Prostate gland (tissue), 2 donors: ENCODE measurements around the gene EMC9. TPM values are rescaled to one million over a fixed set of nuclear protein-coding genes. Genes with fewer than 3 reads are reported as not detected.

Source experiments
- DNase-seq: peaks from one replicate; pipeline ENCODE4 v3.0.0-alpha.2; 2019; ENCODE audit warnings: low spot score
- H3K27ac ChIP-seq, 2 donors: fragments of 200-600 bp; sonication (generic); 2 replicates each; pipeline ENCODE4 v1.5.1; 2017 to 2019
- H3K27me3 ChIP-seq: fragments of 200-600 bp; sonication (generic); replicated peaks from 2 replicates; pipeline ENCODE4 v1.5.1; 2019; ENCODE audit not compliant: insufficient read depth
- H3K36me3 ChIP-seq, 2 donors: fragments of 200-600 bp; sonication (generic); 1 replicate in 1 of 2; 2 replicates in 1 of 2; pipeline versions ENCODE4 v1.5.1 to v1.8.1; 2017 to 2019
- H3K4me1 ChIP-seq: fragments of 200-600 bp; sonication (generic); replicated peaks from 2 replicates; pipeline ENCODE4 v1.5.1; 2019
- H3K4me3 ChIP-seq, 2 donors: fragments of 200-600 bp; sonication (generic); 2 replicates each; pipeline ENCODE4 v1.5.1; 2017 to 2019
- H3K9me3 ChIP-seq: fragments of 200-600 bp; sonication (generic); 2 replicates; pipeline ENCODE4 v1.5.1; 2017
- CTCF ChIP-seq, 4 experiments: fragments of 200-600 bp in 2 of 4; fragments of 450-650 bp in 2 of 4; sonication (generic) in 2 of 4; IDR thresholded peaks; 1 replicate in 3 of 4; 2 replicates in 1 of 4; pipeline ENCODE4 v1.5.1; 2016 to 2019; ENCODE audit warnings: antibody characterized with exemption in 4 of 4, mild to moderate bottlenecking in 2 of 4, moderate library complexity in 2 of 4
- POLR2A ChIP-seq: fragments of 450-650 bp; IDR thresholded peaks from one replicate; pipeline ENCODE4 v1.6.1; 2016; ENCODE audit warnings: antibody characterized with exemption, mild to moderate bottlenecking
- POLR2AphosphoS5 ChIP-seq: sonication (generic); formaldehyde crosslinking; IDR thresholded peaks from one replicate; pipeline ENCODE4 v1.6.1; 2017; ENCODE audit warnings: antibody characterized with exemption
- WGBS: methylation state at CpG from one replicate; pipeline ENCODE4 v1.1.5; 2018; 5-methylcytosine and 5-hydroxymethylcytosine counted together
- intact Hi-C: fragments of 100-400 bp; cut with DNase I; formaldehyde crosslinking; loops from one replicate; pipeline ENCODE4 v1.14.2; 2022
- total RNA-seq, 2 donors: library from RNA; depleted of rRNA; stranded (reverse); fragments of >200 nt; gene quantifications; one replicate each; pipeline ENCODE4 v1.1.0, GENCODE V29; 2016

Gene EMC9
- total RNA-seq, 2 donors from 2014 or later = 13.1 to 13.6 TPM

GRCh38 chr14:24150061-24150460 lies 8.7 kb upstream of the EMC9 start:
- Histone ChIP-seq H3K27me3 (no peaks in the 10 kb centered on the region), H3K9me3 (no peaks in the 10 kb centered on the region), H3K4me3 (no peak overlapping the region), H3K36me3 (peaks cover 3 to 21% of the 10 kb centered on the region in 2 donors), H3K4me1 (peaks cover 11% of the 10 kb centered on the region), H3K27ac (no peak overlapping the region)
- intact Hi-C loops = no loop called here
- no peak for DNase-seq
- 95% methylated on average over 9 of the region's 9 CpGs for WGBS
- TF ChIP-seq POLR2AphosphoS5 = no peak
- TF ChIP-seq POLR2A = no peak
- TF ChIP-seq CTCF (IDR thresholded peaks at IDR 0.05) = no peak

- intact Hi-C loops = no loop called here
- no peaks in the 10 kb centered on the region for H3K27me3 ChIP-seq
- H3K27ac ChIP-seq = no peak overlapping the region
- no peak overlapping the region for H3K4me3 ChIP-seq
- peaks cover 3 to 18% of the 10 kb centered on the region in 2 donors for H3K36me3 ChIP-seq
- no peak for DNase-seq
- TF ChIP-seq POLR2AphosphoS5 = no peak
- TF ChIP-seq CTCF (IDR thresholded peaks at IDR 0.05) = no peak
- no peak for TF ChIP-seq POLR2A
- no peaks in the 10 kb centered on the region for H3K9me3 ChIP-seq
- 95% methylated on average over 3 of the region's 3 CpGs for WGBS
- peaks cover 11% of the 10 kb centered on the region for H3K4me1 ChIP-seq
These were observed 8.0 kb upstream of the EMC9 start for GRCh38 chr14:24149302-24149969.

- no peaks in the 10 kb centered on the region for H3K27me3 ChIP-seq
- intact Hi-C loops = no loop called here
- H3K4me1 ChIP-seq = peaks cover 11% of the 10 kb centered on the region
- no peak for TF ChIP-seq POLR2AphosphoS5
- no peak for TF ChIP-seq POLR2A
- no peak for TF ChIP-seq CTCF (IDR thresholded peaks at IDR 0.05)
- no peak for DNase-seq
- H3K36me3 ChIP-seq = peaks cover 3 to 18% of the 10 kb centered on the region in 2 donors
- H3K27ac ChIP-seq = peak overlapping the region; percentile 92 to 94
- WGBS = 3% methylated on average over 29 of the region's 29 CpGs
- H3K4me3 ChIP-seq = peak overlapping the region; percentile 68 to 92
- no peaks in the 10 kb centered on the region for H3K9me3 ChIP-seq
These were observed 6.5 kb upstream of the EMC9 start for GRCh38 chr14:24147761-24148428.

GRCh38 chr14:24146978-24147760 lies 5.8 kb upstream of the EMC9 start, which contains the start of gene RNF31:
TSS of gene RNF31 (plus strand) at chr14:24147498. CDS start at chr14:24147699, 201 bp downstream.
- no peaks in the 10 kb centered on the region for H3K27me3 ChIP-seq
- peak within 1 kb of the TSS; percentile 68 to 92 for H3K4me3 ChIP-seq
- H3K9me3 ChIP-seq = no peaks in the 10 kb centered on the region
- peak within 1 kb of the TSS; percentile 92 to 94 for H3K27ac ChIP-seq
- peak; percentile 98 for DNase-seq
- TF ChIP-seq POLR2AphosphoS5 (peak; percentile 84), CTCF (IDR thresholded peaks at IDR 0.05) (peak in 1 of 4 experiments; percentile 18), POLR2A (peak; percentile 42)
- H3K4me1 ChIP-seq = peaks cover 11% of the 10 kb centered on the region
- peaks cover 3 to 18% of the 10 kb centered on the region in 2 donors for H3K36me3 ChIP-seq
- intact Hi-C loops = no loop called here
- under 1% methylated on average over 40 of the region's 57 CpGs for WGBS
